GM19025 (cell line): ENCODE measurements around the gene DOK7.

Source experiments
- ATAC-seq: cut with Tn5 transposase; IDR thresholded peaks from one replicate; pipeline ENCODE4 v1.9.1; 2021; ENCODE audit warnings: mild to moderate bottlenecking, low read depth, moderate library complexity; ENCODE audit not compliant: unreplicated experiment

The DOK7 gene, protein sequence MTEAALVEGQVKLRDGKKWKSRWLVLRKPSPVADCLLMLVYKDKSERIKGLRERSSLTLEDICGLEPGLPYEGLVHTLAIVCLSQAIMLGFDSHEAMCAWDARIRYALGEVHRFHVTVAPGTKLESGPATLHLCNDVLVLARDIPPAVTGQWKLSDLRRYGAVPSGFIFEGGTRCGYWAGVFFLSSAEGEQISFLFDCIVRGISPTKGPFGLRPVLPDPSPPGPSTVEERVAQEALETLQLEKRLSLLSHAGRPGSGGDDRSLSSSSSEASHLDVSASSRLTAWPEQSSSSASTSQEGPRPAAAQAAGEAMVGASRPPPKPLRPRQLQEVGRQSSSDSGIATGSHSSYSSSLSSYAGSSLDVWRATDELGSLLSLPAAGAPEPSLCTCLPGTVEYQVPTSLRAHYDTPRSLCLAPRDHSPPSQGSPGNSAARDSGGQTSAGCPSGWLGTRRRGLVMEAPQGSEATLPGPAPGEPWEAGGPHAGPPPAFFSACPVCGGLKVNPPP

DNA sequence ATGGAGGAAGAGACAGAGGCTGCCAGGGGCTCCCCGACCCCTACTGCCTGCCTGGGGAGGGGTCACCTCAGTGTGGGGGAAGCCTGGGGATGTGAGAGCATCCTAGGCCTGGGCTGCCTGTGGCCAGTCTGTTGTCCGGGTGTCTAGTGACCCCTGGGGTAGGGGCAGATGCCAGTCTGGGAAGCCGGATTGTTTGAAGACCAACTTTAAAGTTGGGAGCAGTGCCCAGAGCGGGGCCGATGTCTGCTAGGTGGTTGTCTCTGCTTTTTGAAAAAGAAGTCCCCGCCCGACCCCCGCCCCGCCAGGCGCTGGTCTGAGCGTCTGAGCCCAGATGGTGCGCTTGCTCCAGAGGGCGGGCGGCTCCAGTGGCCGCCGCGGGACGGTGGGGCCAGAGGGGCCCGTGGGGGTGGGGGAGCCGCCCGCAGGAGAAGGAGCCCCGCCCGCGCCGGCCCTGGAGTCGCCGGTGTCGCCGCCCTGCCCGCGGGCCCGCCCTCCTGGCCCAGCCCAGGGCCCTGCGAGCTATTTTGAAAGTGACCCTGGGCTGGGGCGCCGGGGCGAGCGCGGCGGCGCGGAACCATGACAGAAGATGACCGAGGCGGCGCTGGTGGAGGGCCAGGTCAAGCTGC lies at the start of gene DOK7:
Gene DOK7 (plus strand): TSS at position 517 of the 626 bp plus-strand sequence. CDS start 70 bp downstream, at position 587.
- ATAC-seq: no peak

DNA sequence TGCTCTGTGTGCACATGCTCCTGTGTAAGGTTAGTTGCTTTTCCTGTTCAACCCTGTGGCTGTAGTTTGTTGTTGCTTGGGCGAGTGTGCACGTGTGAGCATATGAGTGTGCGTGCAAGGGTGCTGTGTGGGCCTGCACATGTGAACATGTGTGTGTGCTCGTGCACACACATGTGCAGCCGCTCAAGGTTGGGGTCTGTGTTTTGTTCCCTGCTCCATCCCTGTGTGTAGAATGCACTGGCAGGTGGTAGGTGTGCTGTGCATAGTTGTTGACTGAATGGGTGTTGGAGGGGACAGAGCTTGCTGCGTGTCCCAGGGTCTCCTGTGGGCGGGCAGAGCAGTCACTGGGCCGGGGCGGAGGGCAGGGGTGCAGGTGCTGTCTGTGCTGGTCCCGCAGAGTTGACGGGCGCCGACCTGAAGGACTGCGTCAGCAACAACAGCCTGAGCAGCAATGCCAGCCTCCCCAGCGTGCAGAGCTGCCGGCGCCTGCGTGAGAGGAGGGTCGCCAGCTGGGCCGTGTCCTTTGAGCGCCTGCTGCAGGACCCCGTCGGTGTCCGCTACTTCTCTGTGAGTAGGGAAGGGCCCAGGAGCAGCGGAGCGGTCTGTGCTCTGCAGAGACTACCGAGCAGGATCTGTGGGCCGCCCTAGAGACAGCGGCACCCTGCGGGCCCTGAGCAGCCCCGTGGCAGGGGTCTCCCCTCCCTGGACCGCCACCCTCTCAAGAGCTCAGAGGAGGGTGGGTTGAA lies 49.3 kb upstream of the DOK7 start:
- ATAC-seq: no peak

DNA sequence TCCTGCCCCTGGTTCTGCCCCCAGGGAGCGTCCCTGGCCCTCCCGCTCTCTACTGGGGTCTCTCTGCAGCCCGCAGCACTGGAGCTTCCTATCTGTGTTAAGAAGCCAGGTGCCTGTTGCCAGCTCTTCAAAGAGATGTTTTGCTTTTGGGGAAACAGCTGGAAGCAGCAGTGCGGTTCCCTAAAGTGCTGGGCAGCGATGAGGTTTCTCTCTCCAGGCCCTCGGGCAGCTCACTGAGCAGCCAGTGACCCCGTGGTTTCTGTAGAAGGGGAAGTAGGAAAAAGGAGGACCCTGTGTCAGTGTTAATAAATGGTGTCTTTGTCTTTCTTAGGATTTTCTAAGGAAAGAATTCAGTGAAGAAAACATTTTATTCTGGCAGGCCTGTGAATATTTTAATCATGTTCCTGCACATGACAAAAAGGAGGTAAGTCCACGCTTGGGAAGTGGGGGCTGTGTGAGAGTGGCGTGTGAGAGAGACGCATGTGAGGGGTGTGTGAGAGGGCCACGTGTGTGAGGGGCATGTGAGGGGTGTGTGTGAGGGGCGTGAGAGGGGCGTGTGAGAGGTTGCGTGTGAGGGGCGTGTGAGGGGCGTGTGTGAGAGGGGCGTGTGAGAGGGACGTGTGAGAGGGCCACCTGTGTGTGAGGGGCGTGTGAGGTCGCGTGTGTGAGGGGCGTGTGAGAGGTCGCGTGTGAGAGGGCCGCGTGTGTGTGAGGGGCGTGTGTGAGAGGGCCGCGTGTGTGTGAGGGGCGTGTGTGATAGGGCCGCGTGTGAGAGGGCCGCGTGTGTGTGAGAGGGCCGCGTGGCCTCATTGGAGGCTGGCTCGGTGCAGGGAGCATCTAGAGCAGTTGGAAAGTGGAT lies 48.5 kb upstream of the DOK7 start:
- no peak for ATAC-seq

DNA sequence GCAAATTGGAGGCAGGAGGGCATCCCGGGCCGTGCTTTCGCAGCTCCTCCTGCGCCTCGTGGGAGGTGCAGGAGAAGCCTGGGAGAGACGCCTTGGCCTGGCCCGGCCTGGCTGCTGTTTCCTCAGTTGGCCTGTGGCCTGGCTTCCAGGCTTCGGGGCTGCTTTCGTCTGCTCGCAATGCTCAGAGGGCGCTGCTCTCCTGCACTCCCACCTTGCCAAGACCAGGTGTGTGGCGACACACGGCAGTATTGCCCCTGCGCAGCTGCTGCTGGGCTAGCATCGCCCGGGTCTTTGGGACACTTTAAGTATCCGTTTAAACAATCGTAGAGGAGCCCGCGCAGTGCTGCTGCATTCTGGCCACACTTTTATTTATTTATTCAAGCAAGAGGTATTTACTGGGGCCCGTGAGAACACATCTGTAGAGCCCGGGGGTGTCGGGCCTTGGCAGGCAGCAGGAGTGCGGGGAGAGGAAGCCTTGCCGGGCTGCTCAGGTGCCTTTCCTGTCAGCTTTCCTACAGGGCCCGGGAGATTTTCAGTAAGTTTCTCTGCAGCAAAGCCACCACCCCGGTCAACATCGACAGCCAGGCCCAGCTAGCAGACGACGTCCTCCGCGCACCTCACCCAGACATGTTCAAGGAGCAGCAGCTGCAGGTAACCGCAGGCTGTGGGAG lies 47.5 kb upstream of the DOK7 start:
- no peak for ATAC-seq

DNA sequence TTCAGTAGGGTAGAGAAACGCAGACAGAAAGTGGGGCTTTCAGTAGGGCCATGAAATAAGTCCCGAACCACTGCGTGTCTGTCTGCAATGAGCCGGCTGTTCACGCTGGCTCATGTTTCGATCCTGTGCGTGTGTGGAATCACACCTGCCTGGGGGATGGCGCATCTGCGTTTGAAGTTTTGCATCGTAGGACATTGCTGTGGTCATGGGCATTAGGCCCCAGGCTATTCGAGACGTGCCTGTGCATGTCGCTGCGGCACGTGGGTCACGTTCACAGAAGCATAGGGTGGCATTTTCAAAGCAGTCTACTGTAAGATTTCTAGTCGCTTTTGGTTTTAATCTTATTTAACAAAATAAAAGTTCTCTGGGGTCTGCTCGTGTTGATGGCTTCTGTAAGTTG lies 46.8 kb upstream of the DOK7 start:
- ATAC-seq: no peak

DNA sequence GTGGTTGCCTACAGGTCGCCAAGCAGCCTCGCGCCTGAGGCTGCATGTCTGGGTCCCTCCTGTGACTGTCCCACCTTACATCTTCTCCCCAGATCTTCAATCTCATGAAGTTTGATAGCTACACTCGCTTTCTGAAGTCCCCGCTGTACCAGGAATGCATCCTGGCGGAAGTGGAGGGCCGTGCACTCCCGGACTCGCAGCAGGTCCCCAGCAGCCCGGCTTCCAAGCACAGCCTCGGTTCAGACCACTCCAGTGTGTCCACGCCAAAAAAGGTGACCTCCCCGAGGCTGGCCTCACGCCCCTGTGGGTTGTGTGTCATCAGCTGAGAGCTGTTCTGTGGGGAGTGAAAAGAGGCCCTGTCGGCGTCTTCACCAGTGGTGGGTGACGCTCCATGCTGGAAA lies 46.3 kb upstream of the DOK7 start:
- ATAC-seq: no peak

DNA sequence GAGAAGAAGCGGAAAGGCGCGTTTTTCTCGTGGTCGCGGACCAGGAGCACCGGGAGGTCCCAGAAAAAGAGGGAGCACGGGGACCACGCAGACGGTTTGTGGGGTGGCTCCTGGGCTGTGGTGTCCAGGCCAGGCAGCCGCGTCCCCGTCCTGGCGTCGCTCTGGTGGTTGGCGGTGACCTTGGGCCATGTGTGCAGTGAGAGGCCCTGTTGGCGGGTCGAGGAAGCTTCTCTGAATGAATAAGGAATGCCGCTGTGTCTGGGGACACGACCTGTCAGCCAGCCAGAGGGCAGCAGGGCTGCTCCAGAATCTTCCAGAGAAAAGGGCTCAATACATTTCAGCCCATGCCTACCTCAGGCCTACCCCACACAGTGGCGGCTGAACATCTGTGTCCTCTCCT lies 45.7 kb upstream of the DOK7 start:
- ATAC-seq: no peak

DNA sequence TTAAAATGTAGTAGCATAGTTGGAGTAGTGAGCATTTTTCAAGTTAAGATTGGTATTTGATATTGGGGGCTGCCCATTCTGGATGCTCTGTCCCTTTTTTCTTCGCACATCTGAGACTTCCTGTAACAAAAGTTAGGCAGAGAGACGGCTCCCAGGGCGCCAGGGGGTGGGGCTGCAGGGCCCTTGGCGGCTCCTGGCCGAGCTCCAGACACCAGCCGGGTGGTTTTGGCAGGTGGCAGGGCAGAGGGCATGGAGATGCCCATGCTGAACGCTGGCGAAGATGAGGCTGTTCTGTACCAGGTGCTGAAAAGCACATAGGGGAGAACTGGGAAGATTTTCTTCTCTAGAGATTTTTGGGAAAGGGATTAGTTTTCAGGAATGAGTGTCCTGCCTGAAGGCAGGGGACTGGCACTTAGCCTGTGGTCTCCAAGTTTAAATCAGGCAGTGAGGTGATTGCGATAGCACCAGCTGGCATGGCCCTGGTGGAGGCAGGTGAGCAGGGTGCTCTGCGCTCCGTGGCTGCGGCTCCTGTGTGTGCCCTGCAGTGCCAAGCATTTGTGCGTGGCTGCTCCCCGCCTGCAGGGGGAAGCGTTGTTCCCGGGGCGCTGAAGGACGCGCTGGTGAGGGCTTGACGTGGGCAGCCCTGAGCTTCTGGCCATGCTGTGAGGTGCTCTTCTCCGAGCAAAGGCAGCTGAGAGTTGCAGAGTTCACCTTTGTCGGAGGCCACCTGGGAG lies 44.9 kb upstream of the DOK7 start:
- ATAC-seq: no peak

DNA sequence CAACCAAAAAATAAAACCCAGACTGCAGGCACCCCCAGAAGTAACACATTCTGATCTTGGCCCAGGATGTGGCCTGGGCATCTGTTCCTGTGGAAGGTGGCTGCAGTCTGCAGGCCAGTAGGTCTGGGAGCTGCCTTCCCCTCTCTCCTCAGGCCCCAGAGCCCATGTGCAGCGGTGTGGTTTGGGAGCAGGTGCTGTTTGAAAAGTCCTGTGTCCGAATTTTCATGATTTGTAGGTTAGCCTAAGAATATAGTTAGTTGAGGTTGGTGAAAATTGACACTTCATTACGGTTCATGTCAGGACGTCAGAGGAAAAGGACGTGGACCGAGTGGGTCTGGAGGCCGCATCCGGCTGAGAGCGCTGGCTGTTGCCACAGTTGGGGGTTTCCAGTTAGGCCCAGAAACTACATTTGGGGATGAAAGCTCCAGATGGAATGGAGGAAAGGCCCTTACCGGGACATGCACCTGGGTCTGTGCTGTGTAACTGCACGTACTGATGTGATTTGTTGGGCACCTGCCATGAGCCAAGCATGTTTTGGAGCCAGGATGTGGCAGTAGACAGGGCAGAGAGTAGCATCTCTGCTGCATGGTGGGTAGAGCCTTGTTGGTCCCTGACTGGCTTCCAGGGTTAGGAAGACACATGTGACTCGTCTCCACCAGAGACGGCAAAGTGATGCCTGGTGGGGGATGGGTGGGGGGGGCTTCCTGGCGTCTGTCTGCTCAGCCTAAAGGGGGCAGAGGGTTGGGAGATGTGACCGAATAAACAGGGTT lies 43.1 kb upstream of the DOK7 start:
- no peak for ATAC-seq

DNA sequence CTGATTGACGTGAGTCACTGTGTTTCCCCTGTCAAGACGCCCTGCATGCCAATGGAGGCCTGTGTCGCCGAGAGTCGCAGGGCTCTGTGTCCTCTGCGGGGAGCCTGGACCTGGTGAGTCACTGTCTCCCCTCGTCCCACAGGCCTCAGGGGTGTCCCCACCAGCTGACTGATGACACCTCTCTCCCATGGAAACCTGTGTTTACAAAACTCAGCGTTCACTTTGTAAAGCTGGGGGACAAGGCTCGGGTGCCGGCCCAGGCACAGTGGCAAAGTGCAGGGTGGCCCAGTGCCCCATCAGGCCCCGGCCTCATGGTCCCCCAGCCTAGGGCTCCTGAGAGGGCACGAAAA lies 42.5 kb upstream of the DOK7 start:
- ATAC-seq: no peak

DNA sequence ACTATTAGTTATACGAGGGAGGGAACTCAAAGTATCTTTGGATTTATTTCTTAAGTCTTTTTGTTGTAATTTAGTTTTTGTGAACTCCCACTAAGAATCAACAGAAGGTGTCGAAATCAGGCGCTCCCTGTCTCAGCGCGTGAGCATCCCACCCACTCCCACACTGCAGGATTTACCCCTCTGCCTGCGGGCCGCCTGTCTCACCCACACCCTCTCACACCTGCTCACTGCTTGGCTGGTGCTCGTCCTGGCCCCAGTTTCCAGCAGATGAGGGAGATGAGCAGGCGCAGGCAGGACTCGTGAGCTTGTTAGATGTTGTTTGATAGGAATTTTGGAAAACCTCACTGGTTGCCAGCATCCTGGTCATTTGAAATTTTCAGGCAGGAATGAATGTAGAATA lies 42.1 kb upstream of the DOK7 start:
- no peak for ATAC-seq

DNA sequence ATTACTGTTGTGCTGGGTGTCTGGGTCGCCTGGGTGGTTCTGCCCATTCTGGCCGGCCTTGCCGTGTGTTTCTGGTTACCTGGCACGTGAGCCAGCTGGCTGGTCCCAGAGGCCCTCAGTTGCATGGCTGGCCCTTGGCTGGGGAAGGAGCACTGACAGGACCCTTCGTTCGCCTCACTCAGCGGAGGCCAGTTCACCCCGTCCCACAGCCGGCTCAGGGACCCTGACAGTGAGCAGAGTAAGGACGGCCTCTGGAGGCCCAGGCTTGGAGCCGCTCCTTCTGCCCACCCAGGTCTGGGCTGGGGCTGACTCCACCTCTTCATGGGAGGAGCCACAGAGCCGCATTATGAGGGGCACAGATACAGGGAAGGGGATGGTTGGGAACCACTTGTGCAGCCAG lies 41.6 kb upstream of the DOK7 start:
- ATAC-seq: no peak

DNA sequence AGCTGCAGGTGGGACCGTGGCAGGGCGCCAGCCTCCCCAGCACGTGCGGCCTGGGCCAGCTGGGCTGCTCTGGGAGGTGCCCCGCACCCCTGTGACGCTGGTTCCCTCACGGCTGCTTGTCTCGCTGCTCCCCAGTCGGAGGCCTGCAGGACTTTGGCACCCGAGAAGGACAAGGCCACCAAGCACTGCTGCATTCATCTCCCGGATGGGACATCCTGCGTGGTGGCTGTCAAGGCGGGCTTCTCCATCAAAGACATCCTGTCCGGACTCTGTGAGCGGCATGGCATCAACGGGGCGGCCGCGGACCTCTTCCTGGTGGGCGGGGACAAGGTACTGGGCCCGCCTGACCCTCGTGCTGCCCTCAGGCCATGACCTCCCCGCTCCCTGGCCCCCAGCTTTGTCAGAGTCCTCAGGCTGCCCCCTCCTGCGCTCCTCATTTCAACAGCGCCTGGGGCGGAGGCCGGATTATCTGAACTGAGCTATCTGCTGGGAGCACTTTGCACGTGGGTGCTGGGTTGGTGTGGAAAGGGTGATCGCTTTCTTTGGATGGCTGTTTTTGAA lies 40.8 kb upstream of the DOK7 start:
- no peak for ATAC-seq

DNA sequence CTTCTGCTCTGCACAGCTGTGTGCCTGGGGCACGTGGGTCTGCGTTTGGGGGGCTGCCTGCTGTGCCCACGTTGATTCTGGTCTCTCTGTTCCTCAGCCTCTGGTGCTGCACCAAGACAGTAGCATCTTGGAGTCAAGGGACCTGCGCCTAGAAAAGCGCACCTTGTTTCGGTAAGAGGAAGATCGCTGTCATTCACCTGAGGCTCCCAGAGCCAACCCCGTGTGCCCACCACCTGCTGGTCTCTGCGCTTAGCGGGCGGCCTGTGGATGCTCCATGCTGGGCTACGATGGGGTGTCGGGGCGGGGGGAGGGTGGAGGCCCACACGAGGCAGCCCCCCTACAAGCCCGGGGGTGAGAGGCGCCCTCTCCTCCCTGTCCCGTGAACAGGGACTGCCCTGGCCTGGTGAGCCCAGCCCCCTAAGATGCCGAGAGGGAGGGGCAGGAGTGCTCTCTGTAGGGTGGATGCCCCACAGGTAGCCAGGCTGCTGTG lies 40.3 kb upstream of the DOK7 start:
- ATAC-seq: no peak

DNA sequence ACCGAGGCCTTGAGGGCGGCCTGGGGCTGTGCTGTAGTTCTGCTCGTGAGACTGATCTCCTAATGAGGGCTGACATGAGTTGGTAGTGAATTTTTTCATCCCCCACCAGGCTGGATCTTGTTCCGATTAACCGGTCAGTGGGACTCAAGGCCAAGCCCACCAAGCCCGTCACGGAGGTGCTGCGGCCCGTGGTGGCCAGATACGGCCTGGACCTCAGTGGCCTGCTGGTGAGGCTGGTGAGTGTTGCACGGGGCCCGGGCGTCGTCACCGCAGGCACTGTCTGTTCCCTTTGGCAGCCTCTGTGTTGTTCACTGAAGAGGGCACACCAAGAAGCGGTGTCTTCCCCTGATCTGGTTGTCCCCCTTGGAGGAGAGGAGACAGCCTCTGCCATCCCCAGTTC lies 39.7 kb upstream of the DOK7 start:
- no peak for ATAC-seq

DNA sequence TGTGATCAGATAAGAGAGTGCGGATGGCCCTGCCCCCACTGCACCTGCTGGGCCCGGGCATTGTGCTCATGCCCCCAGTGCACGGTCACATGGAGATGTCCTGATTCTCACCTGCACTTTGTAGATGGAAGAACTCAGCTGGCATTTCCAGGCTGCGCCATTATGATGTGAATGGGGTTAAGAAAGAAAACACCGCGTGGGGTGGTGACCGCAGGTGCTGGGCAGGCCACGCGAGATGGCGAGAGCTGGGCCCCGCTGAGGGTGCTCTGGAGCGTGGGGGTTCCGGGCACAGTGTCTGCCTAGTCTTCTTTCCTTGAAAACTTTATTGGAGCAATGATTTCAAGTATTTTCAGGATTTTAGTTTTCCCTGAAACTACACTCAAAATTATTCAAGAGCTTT lies 39.2 kb upstream of the DOK7 start:
- no peak for ATAC-seq

DNA sequence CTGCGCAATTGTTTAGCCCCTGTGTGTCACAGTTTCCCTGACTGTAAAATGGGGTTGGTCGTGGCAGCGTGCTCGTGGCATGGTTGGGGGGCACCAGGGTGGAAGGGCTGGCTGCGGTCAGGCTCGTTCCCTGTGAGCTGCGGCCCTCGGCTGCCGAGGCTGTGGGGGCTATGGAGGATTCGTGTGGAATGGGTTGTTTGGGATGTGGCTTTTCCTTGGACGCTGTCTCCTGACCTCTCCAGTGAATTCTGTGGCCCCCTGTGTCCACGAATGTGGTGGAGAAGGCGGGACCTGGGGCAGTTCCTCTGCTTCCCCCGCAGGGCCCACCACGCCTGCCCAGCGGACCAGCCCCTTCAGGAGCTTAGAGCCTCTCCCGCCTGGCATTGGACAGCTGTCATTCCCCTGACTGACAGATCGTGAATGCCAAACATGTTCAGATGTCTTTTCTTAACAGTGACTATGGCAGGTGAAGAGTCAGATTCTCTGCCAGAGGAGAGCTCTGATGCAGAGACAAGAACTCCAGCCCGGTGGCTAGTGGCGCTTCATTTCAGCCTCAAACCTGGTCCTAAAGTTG lies 38.5 kb upstream of the DOK7 start:
- ATAC-seq: no peak
